Activated gamma-delta T cell (primary cell): ENCODE data around the gene SPAG16.
"Not testable (repeated sequence)": the region's sequence is repeated elsewhere in the genome, so short reads cannot be mapped to it uniquely, and the experiment has no call there.

Experiments used
- DNase-seq: peaks from one replicate; lab custom pipeline; 2025; lab: John Stamatoyannopoulos, UW

Gene SPAG16

GRCh38 chr2:213408426-213409070 lies 124.3 kb downstream of the SPAG16 start:
- DNase-seq: not testable (repeated sequence)

GRCh38 chr2:213410687-213411086 lies 126.4 kb downstream of the SPAG16 start:
- DNase-seq: not testable (repeated sequence)

DNA sequence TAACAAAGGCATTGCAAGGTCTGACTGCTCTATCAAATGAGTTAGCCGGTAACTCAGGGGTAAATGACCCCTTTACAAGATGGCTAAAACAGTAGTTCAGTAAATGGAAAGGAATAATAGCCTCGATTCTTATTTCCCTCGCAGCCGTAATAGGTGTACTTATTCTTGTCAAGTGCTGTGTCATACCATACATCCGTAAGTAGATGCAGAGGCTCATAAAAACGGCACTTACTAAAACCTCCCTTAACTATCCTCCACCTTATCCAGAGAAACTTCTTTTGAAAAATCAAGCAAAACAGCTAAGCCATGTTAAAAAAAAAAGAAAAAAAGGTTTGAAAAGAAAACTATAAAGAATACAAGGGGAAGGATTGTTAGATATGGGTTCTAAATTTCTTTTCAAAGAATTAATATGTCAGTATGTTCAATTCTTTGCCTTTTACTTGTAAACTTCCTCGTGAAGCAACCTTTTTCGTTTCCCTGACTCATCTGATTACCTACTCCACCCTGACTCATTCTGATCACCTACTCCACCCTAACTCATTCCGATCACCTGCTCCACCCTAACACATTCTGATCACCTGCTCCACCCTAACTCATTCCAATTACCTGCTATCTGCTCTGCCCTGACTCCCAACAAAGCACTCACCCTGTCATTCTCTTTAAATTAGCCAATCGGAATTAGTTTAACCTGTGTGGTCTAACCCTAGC lies 127.5 kb downstream of the SPAG16 start:
- no peak for DNase-seq

DNA sequence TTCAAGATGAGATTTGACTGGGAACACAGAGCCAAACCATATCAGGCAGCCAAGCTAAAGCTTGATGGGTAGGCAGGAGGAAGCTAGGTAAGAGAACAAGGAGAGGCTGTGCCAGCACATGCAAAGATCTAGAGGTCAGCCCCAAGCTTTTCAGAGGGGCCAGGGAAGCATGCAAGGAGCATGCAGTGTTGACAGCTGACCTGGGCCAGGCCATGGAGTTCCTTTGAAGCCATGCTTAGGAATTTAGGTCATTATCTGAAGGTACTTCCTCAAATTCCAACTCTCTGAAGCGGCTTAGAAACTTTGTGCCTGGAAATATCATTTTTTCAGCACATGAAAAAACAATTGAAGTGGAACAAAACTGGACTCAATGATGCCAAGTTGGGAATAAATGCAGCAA lies 130.8 kb downstream of the SPAG16 start:
- DNase-seq: no peak

- no peak for DNase-seq
These were observed 132.6 kb downstream of the SPAG16 start for GRCh38 chr2:213416832-213417231.

- DNase-seq: no peak
These were observed 135.7 kb downstream of the SPAG16 start for GRCh38 chr2:213419980-213420379.

- no peak for DNase-seq
These were observed 136.6 kb downstream of the SPAG16 start for GRCh38 chr2:213420828-213421385.

GRCh38 chr2:213422211-213422610 lies 137.9 kb downstream of the SPAG16 start:
- DNase-seq: no peak

DNA sequence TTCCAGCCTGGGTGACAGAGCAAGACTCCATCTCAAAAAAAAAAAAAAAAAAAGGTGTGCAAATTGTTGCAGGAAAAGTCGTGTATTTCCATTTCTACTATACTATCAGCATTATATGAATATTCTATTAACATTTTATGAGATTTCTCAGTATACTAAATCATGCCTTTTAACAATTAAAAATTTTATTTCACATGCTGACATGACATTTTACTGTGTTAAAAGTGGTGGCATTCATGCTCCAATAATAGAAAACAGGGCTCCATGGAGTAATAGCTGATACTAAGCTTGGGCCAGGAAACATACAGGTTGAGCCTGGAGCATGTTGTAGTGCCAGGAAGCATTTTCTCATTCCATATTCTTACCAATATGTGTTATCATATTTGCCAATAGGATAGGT lies 141.4 kb downstream of the SPAG16 start:
- DNase-seq: no peak

DNA sequence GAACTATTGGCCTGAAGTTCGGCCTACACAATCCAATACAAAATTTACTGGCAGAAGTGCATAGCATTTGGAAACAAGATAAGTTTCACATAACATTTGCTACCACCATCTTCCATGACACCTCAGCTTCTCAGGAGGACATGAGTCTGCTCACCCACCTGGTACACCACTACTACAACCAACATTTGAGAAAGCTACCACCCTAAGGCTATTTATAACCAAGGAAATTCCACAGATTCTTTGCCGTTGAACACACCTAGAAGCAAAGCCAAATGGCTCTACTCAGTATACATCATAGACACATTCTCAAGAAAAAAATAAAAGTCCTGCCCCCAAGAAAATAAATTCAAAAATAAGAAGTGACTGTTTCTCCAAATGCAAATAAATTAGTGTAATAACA lies 145.3 kb downstream of the SPAG16 start:
- DNase-seq: no peak

DNA sequence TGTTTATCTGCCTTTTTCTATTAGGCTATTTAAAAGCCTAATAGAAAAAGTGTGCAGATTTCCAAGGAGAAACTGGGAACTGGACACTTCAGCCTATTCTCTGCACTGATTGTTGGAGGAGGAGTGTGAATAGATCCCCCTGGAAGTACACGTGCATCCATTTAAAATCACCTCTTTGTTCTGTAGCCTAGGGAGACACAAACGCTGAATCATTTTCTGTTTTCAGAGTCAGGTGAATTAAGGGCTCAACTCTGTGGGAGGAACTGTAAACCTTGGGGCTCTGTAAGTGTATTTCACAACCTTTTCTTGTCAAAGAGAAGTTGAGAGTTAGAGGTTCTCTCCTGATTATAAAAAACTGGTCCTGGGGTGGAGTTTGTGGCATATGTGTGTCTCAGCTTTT lies 159.7 kb downstream of the SPAG16 start:
- DNase-seq: no peak

GRCh38 chr2:213451542-213452239 lies 167.4 kb downstream of the SPAG16 start:
- no peak for DNase-seq

GRCh38 chr2:213455316-213456008 lies 171.2 kb downstream of the SPAG16 start:
- no peak for DNase-seq

- no peak for DNase-seq
These were observed 191.2 kb downstream of the SPAG16 start for GRCh38 chr2:213475433-213475832.

DNA sequence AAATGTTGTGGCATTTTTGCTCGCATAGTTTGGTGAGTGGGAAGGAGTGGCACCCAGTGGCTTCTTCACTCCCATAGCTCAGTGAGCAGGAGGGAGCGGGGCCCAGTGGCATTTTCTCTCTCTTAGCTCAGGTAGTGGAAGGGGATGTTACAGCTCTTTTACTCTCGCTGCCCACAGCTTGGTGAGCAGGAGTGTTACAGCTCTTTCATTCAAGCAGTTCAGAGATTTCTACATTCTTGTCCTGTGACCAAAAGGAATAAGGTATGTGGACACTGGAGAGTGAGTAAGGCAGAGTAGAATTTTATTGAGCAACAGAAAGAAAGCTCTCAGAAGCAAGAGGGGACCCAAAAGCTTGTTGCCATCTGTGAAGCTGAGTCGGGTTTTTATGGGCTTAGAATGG lies 192.4 kb downstream of the SPAG16 start:
- no peak for DNase-seq

- DNase-seq: no peak
These were observed 205.8 kb downstream of the SPAG16 start for GRCh38 chr2:213490087-213490486.

DNA sequence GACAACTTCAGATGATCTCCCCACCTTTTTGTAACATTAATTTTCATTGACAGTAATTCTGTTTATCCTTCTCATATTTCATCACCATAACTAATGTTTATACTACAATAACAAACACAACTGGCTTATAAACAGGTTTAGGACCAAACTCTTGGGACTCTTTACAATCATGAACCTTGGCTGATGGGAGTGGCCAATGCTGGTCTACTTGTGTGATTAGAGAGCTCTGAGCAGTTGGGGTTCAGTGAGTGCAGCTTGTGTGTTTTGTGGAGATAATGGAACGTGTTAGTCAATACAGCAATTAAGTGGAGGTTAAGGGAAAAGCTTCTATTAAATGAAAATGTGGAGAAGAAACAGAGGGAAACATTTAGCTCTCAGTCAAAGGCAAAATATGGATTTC lies 207.1 kb downstream of the SPAG16 start:
- DNase-seq: no peak

DNA sequence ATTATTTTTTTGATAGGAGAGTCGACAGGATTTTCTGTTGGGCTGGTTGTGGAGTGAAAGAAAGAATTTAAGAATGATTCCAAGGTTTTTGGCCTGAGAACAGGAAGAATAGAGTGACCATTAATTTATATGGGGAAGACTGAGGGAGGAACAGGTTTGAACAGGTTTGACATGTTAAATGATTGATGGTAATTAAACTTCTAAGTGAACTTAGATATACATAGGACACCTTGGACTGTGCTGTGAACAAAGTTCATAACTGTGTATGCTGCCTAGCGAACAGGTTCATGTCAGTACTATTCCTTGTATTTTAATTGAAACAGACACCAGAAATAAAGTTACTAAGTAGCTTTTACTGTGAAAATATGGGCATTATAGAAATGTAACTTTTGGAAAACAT lies 212.0 kb downstream of the SPAG16 start:
- DNase-seq: no peak

- no peak for DNase-seq
These were observed 216.6 kb downstream of the SPAG16 start for GRCh38 chr2:213500881-213501280.

- no peak for DNase-seq
These were observed 239.9 kb downstream of the SPAG16 start for GRCh38 chr2:213524164-213524563.

- DNase-seq: no peak
These were observed 253.3 kb downstream of the SPAG16 start for GRCh38 chr2:213537579-213537978.

- DNase-seq: no peak
These were observed 260.7 kb downstream of the SPAG16 start for GRCh38 chr2:213544940-213545339.
